Measurements from ENCODE around the gene MROH8. TPM values are rescaled to one million over a fixed set of nuclear protein-coding genes. Genes with fewer than 3 reads are reported as not detected.
A peak's percentile ranks its signal among the peaks of the same experiment; 100 is the strongest.

MROH8 gene
- total RNA-seq, 1 experiment from 2014 or later, result 0.50 TPM

- no peaks in the 10 kb centered on the region for H3K27me3 Mint-ChIP-seq (ENCODE audit: low read depth)
- TF ChIP-seq NR3C1 (CRISPR knock-in tag; conservative IDR thresholded peaks at IDR 0.05; ENCODE audit: low read depth) (no peak), ZNF396 (CRISPR knock-in tag; IDR thresholded peaks at IDR 0.05; ENCODE audit: borderline replicate concordance) (no peak), ZNF532 (CRISPR knock-in tag; IDR thresholded peaks at IDR 0.05; ENCODE audit: borderline replicate concordance) (no peak), IRF1 (CRISPR knock-in tag; IDR thresholded peaks at IDR 0.05) (no peak), ATF2 (CRISPR knock-in tag; IDR thresholded peaks at IDR 0.05; ENCODE audit: borderline replicate concordance, low read depth) (no peak), PREB (CRISPR knock-in tag; IDR thresholded peaks at IDR 0.05; ENCODE audit: borderline replicate concordance) (no peak), MAX (CRISPR knock-in tag; IDR thresholded peaks at IDR 0.05) (no peak), GRHL2 (CRISPR knock-in tag; IDR thresholded peaks at IDR 0.05; ENCODE audit: insufficient replicate concordance, severe bottlenecking) (no peak), ESRRA (CRISPR knock-in tag; IDR thresholded peaks at IDR 0.05; ENCODE audit: borderline replicate concordance) (no peak), AFF4 (CRISPR knock-in tag; IDR thresholded peaks at IDR 0.05; ENCODE audit: borderline replicate concordance) (no peak), ZNF263 (CRISPR knock-in tag; IDR thresholded peaks at IDR 0.05; ENCODE audit: low read depth) (no peak), AR (CRISPR knock-in tag; IDR thresholded peaks at IDR 0.05) (no peak)
- peak overlapping the region; percentile 16; the same call in 1 of the 2 replicates for H3K27ac Mint-ChIP-seq
- H3K4me3 Mint-ChIP-seq, result no peak overlapping the region
- no peak for DNase-seq (ENCODE audit: low spot score)
- ChIA-PET CTCF (interaction anchor here (0.8 kb wide), 1 partner anchor 30 kb away, joined by 4 read pairs; no protein-coding TSS in a partner anchor), POLR2A (interaction anchor here (0.7 kb wide), 1 partner anchor 10 kb away, joined by 11 read pairs; no protein-coding TSS in a partner anchor)
- H3K4me1 Mint-ChIP-seq, result peaks cover 52% of the 10 kb centered on the region
- no peaks in the 10 kb centered on the region for H3K9me3 Mint-ChIP-seq
- peaks cover 65% of the 10 kb centered on the region for H3K36me3 Mint-ChIP-seq
- ATAC-seq, result no peak
Observed at GRCh38 chr20:37225146-37225545, 45.8 kb upstream of the MROH8 start.
